H1 (cell line): Measurements from ENCODE around the gene CDH1. TPM values are rescaled to one million over a fixed set of nuclear protein-coding genes. Genes with fewer than 3 reads are reported as not detected.

ENCODE experiments used
- BACH1 ChIP-seq: IDR thresholded peaks from 2 replicates; pipeline ENCODE4 v1.6.1; 2012; ENCODE audit warnings: low read length, improper control_type of control experiment
- BCL11A ChIP-seq, 2 experiments: IDR thresholded peaks; one replicate each; pipeline ENCODE4 v1.6.1; 2011; ENCODE audit warnings: low read depth in 2 of 2, low read length in 2 of 2, mild to moderate bottlenecking in 2 of 2
- CBX5 ChIP-seq: fragments of 300-800, 300-1000 bp; sonication (generic); IDR thresholded peaks from 2 replicates; pipeline ENCODE4 v1.7.1; 2016; ENCODE audit warnings: antibody characterized with exemption, low read length, low read depth
- CBX8 ChIP-seq: fragments of 300-800, 300-1000 bp; sonication (generic); IDR thresholded peaks from 2 replicates; pipeline ENCODE4 v1.7.1; 2016; ENCODE audit warnings: low read depth, low read length, borderline replicate concordance
- CREB1 ChIP-seq: IDR thresholded peaks from 2 replicates; pipeline ENCODE4 v1.6.1; 2012; ENCODE audit warnings: inconsistent platforms
- EZH2 ChIP-seq: fragments of 200-600 bp; sonication (generic); IDR thresholded peaks from 2 replicates; pipeline ENCODE4 v1.7.1; 2012; ENCODE audit warnings: low read depth, mild to moderate bottlenecking, moderate library complexity, low read length, inconsistent platforms; ENCODE audit not compliant: severe bottlenecking
- FOSL1 ChIP-seq: IDR thresholded peaks from 2 replicates; pipeline ENCODE4 v1.6.1; 2011; ENCODE audit warnings: mild to moderate bottlenecking, low read depth, low read length, moderate library complexity; ENCODE audit not compliant: insufficient read depth
- GTF2F1 ChIP-seq: IDR thresholded peaks from 2 replicates; pipeline ENCODE4 v1.6.1; 2012; ENCODE audit warnings: low read depth, low read length, improper control_type of control experiment, borderline replicate concordance
- HDAC2 ChIP-seq, 2 experiments: fragments of 300-600 bp in 1 of 2; sonication (generic) in 1 of 2; IDR thresholded peaks; 2 replicates each; pipeline ENCODE4 v1.6.1; 2011 to 2012; ENCODE audit warnings: low read depth in 2 of 2, low read length in 2 of 2, mild to moderate bottlenecking in 2 of 2, moderate library complexity in 2 of 2, borderline replicate concordance in 1 of 2, inconsistent platforms in 1 of 2
- KDM1A ChIP-seq: fragments of 200-600, 300-600 bp; sonication (generic); IDR thresholded peaks from 2 replicates; pipeline ENCODE4 v1.7.1; 2016; ENCODE audit warnings: mild to moderate bottlenecking, low read length, borderline replicate concordance
- NANOG ChIP-seq: IDR thresholded peaks from 2 replicates; pipeline ENCODE4 v1.6.1; 2011; ENCODE audit warnings: low read length, low read depth, mild to moderate bottlenecking, inconsistent platforms; ENCODE audit not compliant: insufficient read depth, poor library complexity, severe bottlenecking
- RBBP5 ChIP-seq: IDR thresholded peaks from 2 replicates; pipeline ENCODE4 v1.7.1; 2012; ENCODE audit warnings: low read depth, mild to moderate bottlenecking, inconsistent platforms, low read length, moderate library complexity, borderline replicate concordance
- RNF2 ChIP-seq: fragments of 200-900, 300-1000 bp; sonication (generic); IDR thresholded peaks from 2 replicates; pipeline ENCODE4 v1.7.1; 2016; ENCODE audit warnings: borderline replicate concordance, low read depth, mild to moderate bottlenecking, antibody characterized with exemption, low read length; ENCODE audit not compliant: poor library complexity, severe bottlenecking; ENCODE audit errors: missing control alignments
- SIN3A ChIP-seq, 2 experiments: IDR thresholded peaks in 1 of 2; conservative IDR thresholded peaks in 1 of 2; 2 replicates each; pipeline ENCODE4 v1.6.1; 2011 to 2012; ENCODE audit warnings: low read length in 2 of 2, improper control_type of control experiment in 1 of 2, low read depth in 1 of 2, mild to moderate bottlenecking in 1 of 2
- SP1 ChIP-seq: IDR thresholded peaks from 2 replicates; pipeline ENCODE4 v1.6.1; 2011; ENCODE audit warnings: low read depth, low read length
- SP4 ChIP-seq: IDR thresholded peaks from 2 replicates; pipeline ENCODE4 v1.6.1; 2012; ENCODE audit warnings: low read length, inconsistent platforms
- SUZ12 ChIP-seq: fragments of 200-600 bp; sonication (generic); IDR thresholded peaks from 2 replicates; pipeline ENCODE4 v1.6.1; 2012; ENCODE audit warnings: mild to moderate bottlenecking, inconsistent platforms, low read length, moderate library complexity, mixed read lengths
- TAF7 ChIP-seq: optimal IDR thresholded peaks from 2 replicates; pipeline ENCODE3; 2011; ENCODE audit warnings: low read depth, mild to moderate bottlenecking, inconsistent platforms, low read length, moderate library complexity, borderline replicate concordance
- YY1 ChIP-seq: IDR thresholded peaks from 2 replicates; pipeline ENCODE4 v1.6.1; 2011; ENCODE audit warnings: low read depth, mild to moderate bottlenecking, low read length
- polyA plus RNA-seq, 7 experiments: library from polyadenylated mRNA; depleted of rRNA in 3 of 7; stranded (reverse) in 5 of 7; unstranded in 2 of 7; fragments of >200 nt in 5 of 7; fragments of 200-250 nt in 2 of 7; gene quantifications; 1 replicate in 5 of 7; 2 replicates in 1 of 7; 4 replicates in 1 of 7; pipeline versions ENCODE4 v1.2.1 to v1.2.3, GENCODE V29; 2011 to 2013; ENCODE audit warnings: missing spikeins in 2 of 7, mixed read lengths in 2 of 7
- total RNA-seq: library from RNA; stranded (reverse); fragmentation: NEBNext Ultra II Directional; extraction: Animal tissue kit (Norgen Biotek cat#: 25700); gene quantifications from 2 replicates; pipeline ENCODE4 v1.2.1, GENCODE V29; 2021
- TF ChIP-seq, protein P1 (sequence below): IDR thresholded peaks from 2 replicates; pipeline ENCODE4 v1.6.1; 2011; ENCODE audit warnings: low read length, improper control_type of control experiment
- TF ChIP-seq, protein P2 (sequence below), 3 experiments: IDR thresholded peaks; 1 replicate in 2 of 3; 2 replicates in 1 of 3; pipeline versions ENCODE4 v1.5.1 to v1.6.1; 2011; ENCODE audit warnings: low read length in 3 of 3, mild to moderate bottlenecking in 3 of 3, inconsistent platforms in 2 of 3, low read depth in 1 of 3, moderate library complexity in 1 of 3; ENCODE audit not compliant: insufficient read depth in 1 of 3; ENCODE audit errors: control extremely low read depth in 1 of 3

Gene CDH1
- total and polyA plus RNA-seq, 2 of the 8 experiments (the other 6 are each of a cell fraction or from before 2014, with no cell fraction given) = 133 to 265 TPM

DNA sequence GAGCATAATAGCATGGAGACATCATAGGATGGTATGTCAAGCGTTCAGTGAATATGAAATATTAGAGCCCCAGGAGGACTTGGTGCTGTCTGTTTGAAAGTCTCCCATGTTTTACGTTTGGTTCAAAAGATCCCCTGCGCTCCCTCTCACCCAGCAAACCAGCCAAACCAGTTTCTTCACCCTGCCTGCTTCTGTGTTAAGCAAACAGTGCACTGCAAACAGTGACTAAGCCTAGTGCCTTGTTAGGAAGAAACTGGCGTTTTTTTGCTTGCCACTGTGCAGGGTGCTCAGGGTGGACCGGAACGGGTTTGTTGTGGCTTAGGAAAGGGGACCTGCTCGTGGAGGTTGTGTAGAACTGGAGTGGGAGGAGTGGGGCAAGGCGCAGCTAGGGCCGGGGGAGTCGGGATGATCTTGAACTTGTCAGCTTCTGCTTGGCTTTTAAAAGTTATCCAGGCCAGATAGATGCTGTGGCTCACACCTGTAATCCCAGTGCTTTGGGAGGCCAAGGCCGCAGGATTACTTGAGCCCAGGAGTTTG, 7.7 kb downstream of the CDH1 start (continued):
- TF ChIP-seq, protein P1, sequence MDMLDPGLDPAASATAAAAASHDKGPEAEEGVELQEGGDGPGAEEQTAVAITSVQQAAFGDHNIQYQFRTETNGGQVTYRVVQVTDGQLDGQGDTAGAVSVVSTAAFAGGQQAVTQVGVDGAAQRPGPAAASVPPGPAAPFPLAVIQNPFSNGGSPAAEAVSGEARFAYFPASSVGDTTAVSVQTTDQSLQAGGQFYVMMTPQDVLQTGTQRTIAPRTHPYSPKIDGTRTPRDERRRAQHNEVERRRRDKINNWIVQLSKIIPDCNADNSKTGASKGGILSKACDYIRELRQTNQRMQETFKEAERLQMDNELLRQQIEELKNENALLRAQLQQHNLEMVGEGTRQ = no peak
- TF ChIP-seq CBX5 = no peak
- no peak for TF ChIP-seq KDM1A
- TF ChIP-seq SP1 = peak; percentile 92
- no peak for TF ChIP-seq EZH2
- no peak for TF ChIP-seq BCL11A (IDR thresholded peaks at IDR 0.05; ENCODE audit: low read depth in 2 of 2, low read length in 2 of 2)
- no peak for TF ChIP-seq GTF2F1
- TF ChIP-seq CBX8 = no peak
- TF ChIP-seq NANOG = no peak
- no peak for TF ChIP-seq SP4
- TF ChIP-seq RBBP5 = peak; percentile 92
- TF ChIP-seq SIN3A (conservative IDR thresholded peaks at IDR 0.05 in 1 of 2, IDR thresholded peaks at IDR 0.05 in 1 of 2; ENCODE audit: low read depth in 1 of 2, low read length in 2 of 2) = no peak
- no peak for TF ChIP-seq YY1
- TF ChIP-seq, protein P2, sequence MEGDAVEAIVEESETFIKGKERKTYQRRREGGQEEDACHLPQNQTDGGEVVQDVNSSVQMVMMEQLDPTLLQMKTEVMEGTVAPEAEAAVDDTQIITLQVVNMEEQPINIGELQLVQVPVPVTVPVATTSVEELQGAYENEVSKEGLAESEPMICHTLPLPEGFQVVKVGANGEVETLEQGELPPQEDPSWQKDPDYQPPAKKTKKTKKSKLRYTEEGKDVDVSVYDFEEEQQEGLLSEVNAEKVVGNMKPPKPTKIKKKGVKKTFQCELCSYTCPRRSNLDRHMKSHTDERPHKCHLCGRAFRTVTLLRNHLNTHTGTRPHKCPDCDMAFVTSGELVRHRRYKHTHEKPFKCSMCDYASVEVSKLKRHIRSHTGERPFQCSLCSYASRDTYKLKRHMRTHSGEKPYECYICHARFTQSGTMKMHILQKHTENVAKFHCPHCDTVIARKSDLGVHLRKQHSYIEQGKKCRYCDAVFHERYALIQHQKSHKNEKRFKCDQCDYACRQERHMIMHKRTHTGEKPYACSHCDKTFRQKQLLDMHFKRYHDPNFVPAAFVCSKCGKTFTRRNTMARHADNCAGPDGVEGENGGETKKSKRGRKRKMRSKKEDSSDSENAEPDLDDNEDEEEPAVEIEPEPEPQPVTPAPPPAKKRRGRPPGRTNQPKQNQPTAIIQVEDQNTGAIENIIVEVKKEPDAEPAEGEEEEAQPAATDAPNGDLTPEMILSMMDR (IDR thresholded peaks at IDR 0.05; ENCODE audit: control extremely low read depth in 1 of 3, insufficient read depth in 1 of 3, low read depth in 1 of 3, low read length in 3 of 3) = no peak
- peak; percentile 66 for TF ChIP-seq BACH1
- TF ChIP-seq TAF7 = no peak
- TF ChIP-seq HDAC2 (IDR thresholded peaks at IDR 0.05; ENCODE audit: borderline replicate concordance in 1 of 2, low read depth in 2 of 2, low read length in 2 of 2) = no peak
- no peak for TF ChIP-seq FOSL1
- TF ChIP-seq RNF2 = no peak
- TF ChIP-seq SUZ12 = no peak
- no peak for TF ChIP-seq CREB1
